GM18505 (cell line): Measurements from ENCODE around the gene CCDC83.

Experiments used
- ATAC-seq: cut with Tn5 transposase; IDR thresholded peaks from one replicate; pipeline ENCODE4 v1.9.1; 2021; ENCODE audit not compliant: unreplicated experiment
- POLR2A ChIP-seq: IDR thresholded peaks from 4 replicates; pipeline ENCODE4 v1.6.1; 2011; ENCODE audit warnings: borderline replicate concordance; ENCODE audit not compliant: insufficient read depth, insufficient read length; ENCODE audit errors: extremely low read depth

Gene CCDC83

GRCh38 chr11:85855341-85855656, at the start of gene CCDC83:
Gene CCDC83 (plus strand): TSS chr11:85855383. CDS start chr11:85865124, 9,741 bp downstream.
- ATAC-seq: no peak
- no peak for TF ChIP-seq POLR2A

- ATAC-seq: no peak
- no peak for TF ChIP-seq POLR2A
These were observed 49.8 kb upstream of the CCDC83 start for GRCh38 chr11:85805387-85805786.

GRCh38 chr11:85806016-85806415, 49.2 kb upstream of the CCDC83 start:
- no peak for ATAC-seq
- no peak for TF ChIP-seq POLR2A

GRCh38 chr11:85806876-85807275, 48.3 kb upstream of the CCDC83 start:
- ATAC-seq: no peak
- no peak for TF ChIP-seq POLR2A

- TF ChIP-seq POLR2A: no peak
- ATAC-seq: peak; percentile 36
These were observed 46.0 kb upstream of the CCDC83 start for GRCh38 chr11:85809191-85809590.

GRCh38 chr11:85809863-85810262, 45.3 kb upstream of the CCDC83 start:
- TF ChIP-seq POLR2A: no peak
- no peak for ATAC-seq

GRCh38 chr11:85810521-85810870, 44.7 kb upstream of the CCDC83 start:
- no peak for TF ChIP-seq POLR2A
- no peak for ATAC-seq

GRCh38 chr11:85810871-85811611, 44.1 kb upstream of the CCDC83 start, which contains the start of gene SYTL2:
Gene SYTL2 (minus strand): TSS chr11:85811141. CDS start chr11:85757725, 53,416 bp downstream.
- no peak for TF ChIP-seq POLR2A
- peak; percentile 88 for ATAC-seq

- no peak for TF ChIP-seq POLR2A
These were observed 43.6 kb upstream of the CCDC83 start for GRCh38 chr11:85811624-85812023.

GRCh38 chr11:85813721-85814120, 41.5 kb upstream of the CCDC83 start:
- TF ChIP-seq POLR2A: no peak
- ATAC-seq: no peak

More at GRCh38 chr11:85811624-85812023, 43.6 kb upstream of the CCDC83 start:
- ATAC-seq: no peak

- TF ChIP-seq POLR2A: no peak
These were observed 39.8 kb upstream of the CCDC83 start for GRCh38 chr11:85815186-85815931.

GRCh38 chr11:85819441-85819840, 35.7 kb upstream of the CCDC83 start:
- no peak for TF ChIP-seq POLR2A
- no peak for ATAC-seq

More at GRCh38 chr11:85815186-85815931, 39.8 kb upstream of the CCDC83 start:
- ATAC-seq: no peak

GRCh38 chr11:85821636-85822035, 33.5 kb upstream of the CCDC83 start:
- no peak for ATAC-seq
- no peak for TF ChIP-seq POLR2A

GRCh38 chr11:85822814-85823213, 32.4 kb upstream of the CCDC83 start:
- no peak for ATAC-seq

GRCh38 chr11:85823816-85824215, 31.4 kb upstream of the CCDC83 start:
- TF ChIP-seq POLR2A: no peak
- ATAC-seq: no peak

More at GRCh38 chr11:85822814-85823213, 32.4 kb upstream of the CCDC83 start:
- TF ChIP-seq POLR2A: no peak

- ATAC-seq: no peak
- TF ChIP-seq POLR2A: no peak
These were observed 29.6 kb upstream of the CCDC83 start for GRCh38 chr11:85825616-85826015.
